ENCODE measurements around the gene LMO1. TPM values are rescaled to one million over a fixed set of nuclear protein-coding genes. Genes with fewer than 3 reads are reported as not detected.
A peak's percentile ranks its signal among the peaks of the same experiment; 100 is the strongest.

The LMO1 gene
- polyA plus RNA-seq, 1 of the 3 experiments (the other 2 are of a cell fraction) = 0.12 TPM

GRCh38 chr11:8230178-8230859 is 33.4 kb downstream of the LMO1 start:
- ChIA-PET POLR2A (interaction anchor here (0.6 to 7.4 kb wide), 4 partner anchors 12 to 54 kb away, joined by 3 to 87 read pairs (median 13); partner anchors contain the start of gene LMO1), CTCF (interaction anchor here (0.9 to 19.6 kb wide), 8 partner anchors 11 to 336 kb away, joined by 3 to 604 read pairs (median 10); partner anchors contain the start of gene LMO1)
- Histone ChIP-seq H3K4me2 (no peak overlapping the region), H2AFZ (ENCODE audit: low read depth) (no peak overlapping the region), H3K9me2 (no peaks in the 10 kb centered on the region), H3K9me3 (no peaks in the 10 kb centered on the region), H3K27ac (ENCODE audit: low read depth in 2 of 2, low read length in 1 of 2) (peak overlapping the region in 1 of 2 experiments; percentile 96; a peak in 3 of 4 replicates), H3K4me3 (ENCODE audit: low read depth in 2 of 2, low read length in 1 of 2) (no peak overlapping the region), H4K20me1 (ENCODE audit: insufficient read depth) (no peaks in the 10 kb centered on the region), H3K9ac (no peak overlapping the region), H3K36me3 (replicated peaks in 1 of 2; ENCODE audit: control insufficient read depth in 1 of 2, insufficient read depth in 2 of 2, low read length in 1 of 2) (no peaks in the 10 kb centered on the region), H3F3A (replicated peaks; ENCODE audit: insufficient read depth) (no peaks in the 10 kb centered on the region), H3K27me3 (ENCODE audit: insufficient read depth) (no peaks in the 10 kb centered on the region), H3K79me2 (ENCODE audit: insufficient read depth) (no peaks in the 10 kb centered on the region), H3K4me1 (ENCODE audit: control insufficient read depth in 1 of 2, insufficient read depth in 2 of 2, low read depth in 1 of 2, low read length in 1 of 2) (peaks cover 0 to 89% of the 10 kb centered on the region in 2 experiments; a peak in 2 of 4 replicates)
- no peak for DNase-seq
- whole genome bisulfite sequencing (ENCODE audit: low lambda C conversion rate) = 97% methylated on average over 12 of the region's 22 CpGs
- no peak for TF ChIP-seq TCF12 (IDR thresholded peaks at IDR 0.05)
- TF ChIP-seq TAF1 (IDR thresholded peaks at IDR 0.05; ENCODE audit: borderline replicate concordance, low read depth, low read length) = no peak
- TF ChIP-seq RCOR1 (IDR thresholded peaks at IDR 0.05; ENCODE audit: low read length) = no peak
- no peak for TF ChIP-seq POLR2AphosphoS5 (IDR thresholded peaks at IDR 0.05; ENCODE audit: low read depth, low read length)
- TF ChIP-seq PBX3 (IDR thresholded peaks at IDR 0.05) = no peak
- no peak for TF ChIP-seq EZH2phosphoT487 (IDR thresholded peaks at IDR 0.05; ENCODE audit: borderline replicate concordance, low read depth)
- no peak for TF ChIP-seq FOSL2 (IDR thresholded peaks at IDR 0.05; ENCODE audit: borderline replicate concordance, low read depth)
- TF ChIP-seq RAD21 (IDR thresholded peaks at IDR 0.05; ENCODE audit: low read length) = no peak
- TF ChIP-seq REST (IDR thresholded peaks at IDR 0.05; ENCODE audit: low read depth, low read length) = no peak
- no peak for TF ChIP-seq RXRA (IDR thresholded peaks at IDR 0.05; ENCODE audit: borderline replicate concordance, low read depth)
- no peak for TF ChIP-seq SMC3 (IDR thresholded peaks at IDR 0.05; ENCODE audit: low read depth, low read length)
- TF ChIP-seq NRF1 (IDR thresholded peaks at IDR 0.05; ENCODE audit: low read depth, low read length) = no peak
- TF ChIP-seq FOXM1 (IDR thresholded peaks at IDR 0.05; ENCODE audit: low read depth) = no peak
- no peak for TF ChIP-seq IRF3 (IDR thresholded peaks at IDR 0.05; ENCODE audit: low read depth, low read length)
- TF ChIP-seq GABPA (IDR thresholded peaks at IDR 0.05; ENCODE audit: low read depth) = no peak
- TF ChIP-seq ELF1 (IDR thresholded peaks at IDR 0.05) = no peak
